A549 (cell line): Measurements from ENCODE around the gene DDIT3. TPM values are rescaled to one million over a fixed set of nuclear protein-coding genes. Genes with fewer than 3 reads are reported as not detected.

Source experiments
- ATAC-seq, 2 experiments: fragments of 200-7000 bp in 1 of 2; fragments of >200 bp in 1 of 2; cut with Nextera tagmentation in 1 of 2; cut with Tn5 transposase in 1 of 2; 3 replicates each; pipeline versions ENCODE4 v1.8.0 to v1.9.1; 2018 to 2020; ENCODE audit warnings: mild to moderate bottlenecking in 1 of 2, moderate library complexity in 1 of 2
- CTCF ChIA-PET: fragments of 300-600 bp; sonication (Branson Sonifier 250); formaldehyde crosslinking; extraction: SDS; loops from one replicate; lab custom pipeline; 2021; ENCODE audit warnings: antibody characterized with exemption, inconsistent platforms; lab: Yijun Ruan, JAX
- POLR2A ChIA-PET: fragments of 350-600 bp; formaldehyde crosslinking; extraction: SDS; loops from one replicate; lab custom pipeline; 2021; ENCODE audit warnings: antibody characterized with exemption, inconsistent platforms; lab: Yijun Ruan, JAX
- DNase-seq, 2 experiments: peaks; one replicate each; pipeline versions ENCODE4 v3.0.0 to v3.0.0-alpha.2; 2011 to 2016; ENCODE audit warnings: low read depth in 1 of 2, low spot score in 1 of 2
- FAIRE-seq: peaks from 2 replicates; lab custom pipeline; 2011; peaks lifted over from hg19 to GRCh38; lab: Jason Lieb, UNC
- H3K27ac ChIP-seq, 2 experiments: fragments of >200 bp; sonication (Bioruptor Twin); formaldehyde crosslinking; 3 replicates each; pipeline ENCODE4 v1.5.1; 2016 to 2017
- H3K4me1 ChIP-seq: fragments of >200 bp; sonication (Bioruptor Twin); formaldehyde crosslinking; 3 replicates; pipeline ENCODE4 v1.6.1; 2016
- H3K4me2 ChIP-seq: fragments of >200 bp; sonication (Bioruptor Twin); formaldehyde crosslinking; 3 replicates; pipeline ENCODE4 v1.6.1; 2016
- H3K4me3 ChIP-seq: fragments of >200 bp; sonication (Bioruptor Twin); formaldehyde crosslinking; 3 replicates; pipeline ENCODE4 v1.5.1; 2016
- H3K9me3 ChIP-seq: fragments of >200 bp; sonication (Bioruptor Twin); formaldehyde crosslinking; 3 replicates; pipeline ENCODE4 v1.6.1; 2016
- CTCF ChIP-seq: fragments of >200 bp; sonication (Bioruptor Twin); formaldehyde crosslinking; IDR thresholded peaks from 3 replicates; pipeline ENCODE4 v1.5.1; 2016
- FOSL2 ChIP-seq, 2 experiments: fragments of 450-650 bp in 1 of 2; fragments of >200 bp in 1 of 2; sonication (Bioruptor Twin) in 1 of 2; formaldehyde crosslinking; IDR thresholded peaks; 2 replicates each; pipeline versions ENCODE4 v1.5.0 to v1.6.1; 2016 to 2020; ENCODE audit warnings: mild to moderate bottlenecking in 1 of 2, moderate library complexity in 1 of 2
- HDAC2 ChIP-seq: fragments of 200-600 bp; sonication (generic); IDR thresholded peaks from 2 replicates; pipeline ENCODE4 v1.6.1; 2016
- HOXA7 ChIP-seq: fragments of 250-450 bp; sonication (Bioruptor Pico); IDR thresholded peaks from 2 replicates; pipeline ENCODE4 v1.5.0; 2020; ENCODE audit warnings: mild to moderate bottlenecking, moderate library complexity
- HOXB5 ChIP-seq: fragments of 250-450 bp; sonication (Bioruptor Pico); IDR thresholded peaks from 2 replicates; pipeline ENCODE4 v1.5.0; 2020; ENCODE audit warnings: mild to moderate bottlenecking, moderate library complexity
- JUNB ChIP-seq: fragments of >200 bp; sonication (Bioruptor Twin); formaldehyde crosslinking; IDR thresholded peaks from 2 replicates; pipeline ENCODE4 v1.6.1; 2016
- KDM1A ChIP-seq: fragments of 200-600 bp; sonication (generic); IDR thresholded peaks from 2 replicates; pipeline ENCODE4 v1.6.1; 2016; ENCODE audit warnings: low read depth, mild to moderate bottlenecking
- MAFK ChIP-seq: fragments of 450-650 bp; IDR thresholded peaks from 2 replicates; pipeline ENCODE4 v1.6.1; 2014; ENCODE audit not compliant: partially characterized antibody
- POLR2AphosphoS2 ChIP-seq: conservative IDR thresholded peaks from 2 replicates; pipeline ENCODE4 v1.6.1; 2012; ENCODE audit warnings: low read length, improper control_type of control experiment, inconsistent platforms
- RARB ChIP-seq: fragments of 250-450 bp; sonication (Bioruptor Pico); IDR thresholded peaks from 2 replicates; pipeline ENCODE4 v1.8.0; 2021; ENCODE audit warnings: mild to moderate bottlenecking, moderate library complexity
- ZFP36 ChIP-seq: fragments of 450-650 bp; IDR thresholded peaks from 2 replicates; pipeline ENCODE4 v1.6.1; 2014; ENCODE audit warnings: borderline replicate concordance; ENCODE audit not compliant: partially characterized antibody
- ZNF302 ChIP-seq: fragments of 250-450 bp; sonication (Bioruptor Pico); IDR thresholded peaks from 2 replicates; pipeline ENCODE4 v1.9.0; 2021; ENCODE audit warnings: inconsistent platforms, mild to moderate bottlenecking, moderate library complexity
- WGBS: methylation state at CpG from one replicate; pipeline ENCODE4 v1.1.6; 2017; ENCODE audit errors: missing lambda C conversion rate; 5-methylcytosine and 5-hydroxymethylcytosine counted together
- polyA plus RNA-seq, 4 experiments: library from polyadenylated mRNA; depleted of rRNA in 3 of 4; stranded (reverse); fragments of >200 nt; fragmentation: RNase III in 1 of 4; extraction: RNeasy Plus Mini Kit Qiagen cat#74134 plus additional on column Dnase treatment in 1 of 4; gene quantifications; 2 replicates in 3 of 4; 3 replicates in 1 of 4; pipeline ENCODE4 v1.2.3, GENCODE V29; 2011 to 2017
- TF ChIP-seq, protein P1 (sequence below): fragments of 250-450 bp; sonication (Bioruptor Pico); IDR thresholded peaks from 2 replicates; pipeline ENCODE4 v1.5.0; 2021; ENCODE audit warnings: mild to moderate bottlenecking, moderate library complexity, borderline replicate concordance
- TF ChIP-seq, protein P2 (sequence below): fragments of 200-600 bp; sonication (generic); IDR thresholded peaks from 2 replicates; pipeline ENCODE4 v1.6.1; 2016; ENCODE audit warnings: antibody characterized with exemption, mild to moderate bottlenecking, moderate library complexity
- TF ChIP-seq, protein P3 (sequence below): IDR thresholded peaks from 2 replicates; pipeline ENCODE4 v1.6.1; 2012
- TF ChIP-seq, protein P4 (sequence below): fragments of 250-450 bp; sonication (Bioruptor Pico); IDR thresholded peaks from 2 replicates; pipeline ENCODE4 v1.5.0; 2020; ENCODE audit warnings: low read depth, mild to moderate bottlenecking, moderate library complexity
- TF ChIP-seq, protein P5 (sequence below): fragments of >200 bp; sonication (Bioruptor Twin); formaldehyde crosslinking; IDR thresholded peaks from 2 replicates; pipeline ENCODE4 v1.6.1; 2016

Gene DDIT3
- polyA plus RNA-seq, 2 of the 4 experiments (the other 2 are of a cell fraction), result 16.0 to 93.0 TPM

DNA sequence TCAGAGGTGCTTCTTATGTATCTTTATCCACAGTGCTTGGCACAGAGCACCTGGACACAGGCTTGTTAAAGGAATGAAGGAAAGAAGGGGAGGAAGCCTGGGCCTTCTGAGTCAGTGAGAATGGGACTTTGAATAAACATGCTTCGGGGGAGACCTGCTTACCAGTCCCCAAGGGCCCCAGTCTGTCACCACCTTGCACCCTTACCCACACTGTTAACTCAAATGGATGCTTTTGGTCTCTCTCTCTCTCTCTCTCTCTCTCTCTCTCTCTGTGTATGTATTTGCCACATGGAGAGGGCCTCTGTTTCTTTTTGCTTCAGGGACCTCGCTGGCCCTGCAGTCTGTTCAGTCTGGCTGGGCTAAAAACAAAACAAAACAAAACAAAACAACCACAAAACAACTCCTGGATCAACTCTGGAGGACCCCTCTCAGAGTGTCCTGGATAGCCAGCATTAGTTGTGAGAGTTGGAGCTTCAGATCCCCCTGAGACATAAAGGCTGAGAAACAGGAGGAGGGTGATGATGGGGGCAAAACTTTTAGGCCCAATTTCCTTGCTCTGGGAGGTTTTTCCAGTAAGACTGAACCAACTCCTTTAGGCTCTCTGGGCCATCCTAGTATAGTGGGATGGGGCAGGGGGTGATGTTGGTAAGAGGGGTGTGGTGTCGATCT is 31.5 kb upstream of the DDIT3 start:
- FAIRE-seq, result no peak
- peak overlapping the region in 1 of 2 experiments; percentile 12; a peak in 1 of 6 replicates for H3K27ac ChIP-seq
- peaks cover 18% of the 10 kb centered on the region; the same call in 2 of the 3 replicates for H3K4me1 ChIP-seq
- TF ChIP-seq ZFP36 (no peak), POLR2AphosphoS2 (no peak), HOXB5 (no peak), FOSL2 (IDR thresholded peaks at IDR 0.05) (no peak), FOSL2 (CRISPR knock-in tag; IDR thresholded peaks at IDR 0.05) (no peak), HDAC2 (no peak), MAFK (no peak), JUNB (no peak), RARB (no peak), CTCF (no peak), KDM1A (no peak), HOXA7 (CRISPR knock-in tag) (no peak), ZNF302 (no peak)
- TF ChIP-seq, protein P1, sequence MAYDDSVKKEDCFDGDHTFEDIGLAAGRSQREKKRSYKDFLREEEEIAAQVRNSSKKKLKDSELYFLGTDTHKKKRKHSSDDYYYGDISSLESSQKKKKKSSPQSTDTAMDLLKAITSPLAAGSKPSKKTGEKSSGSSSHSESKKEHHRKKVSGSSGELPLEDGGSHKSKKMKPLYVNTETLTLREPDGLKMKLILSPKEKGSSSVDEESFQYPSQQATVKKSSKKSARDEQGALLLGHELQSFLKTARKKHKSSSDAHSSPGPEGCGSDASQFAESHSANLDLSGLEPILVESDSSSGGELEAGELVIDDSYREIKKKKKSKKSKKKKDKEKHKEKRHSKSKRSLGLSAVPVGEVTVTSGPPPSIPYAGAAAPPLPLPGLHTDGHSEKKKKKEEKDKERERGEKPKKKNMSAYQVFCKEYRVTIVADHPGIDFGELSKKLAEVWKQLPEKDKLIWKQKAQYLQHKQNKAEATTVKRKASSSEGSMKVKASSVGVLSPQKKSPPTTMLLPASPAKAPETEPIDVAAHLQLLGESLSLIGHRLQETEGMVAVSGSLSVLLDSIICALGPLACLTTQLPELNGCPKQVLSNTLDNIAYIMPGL (CRISPR knock-in tag), result no peak
- TF ChIP-seq, protein P2, sequence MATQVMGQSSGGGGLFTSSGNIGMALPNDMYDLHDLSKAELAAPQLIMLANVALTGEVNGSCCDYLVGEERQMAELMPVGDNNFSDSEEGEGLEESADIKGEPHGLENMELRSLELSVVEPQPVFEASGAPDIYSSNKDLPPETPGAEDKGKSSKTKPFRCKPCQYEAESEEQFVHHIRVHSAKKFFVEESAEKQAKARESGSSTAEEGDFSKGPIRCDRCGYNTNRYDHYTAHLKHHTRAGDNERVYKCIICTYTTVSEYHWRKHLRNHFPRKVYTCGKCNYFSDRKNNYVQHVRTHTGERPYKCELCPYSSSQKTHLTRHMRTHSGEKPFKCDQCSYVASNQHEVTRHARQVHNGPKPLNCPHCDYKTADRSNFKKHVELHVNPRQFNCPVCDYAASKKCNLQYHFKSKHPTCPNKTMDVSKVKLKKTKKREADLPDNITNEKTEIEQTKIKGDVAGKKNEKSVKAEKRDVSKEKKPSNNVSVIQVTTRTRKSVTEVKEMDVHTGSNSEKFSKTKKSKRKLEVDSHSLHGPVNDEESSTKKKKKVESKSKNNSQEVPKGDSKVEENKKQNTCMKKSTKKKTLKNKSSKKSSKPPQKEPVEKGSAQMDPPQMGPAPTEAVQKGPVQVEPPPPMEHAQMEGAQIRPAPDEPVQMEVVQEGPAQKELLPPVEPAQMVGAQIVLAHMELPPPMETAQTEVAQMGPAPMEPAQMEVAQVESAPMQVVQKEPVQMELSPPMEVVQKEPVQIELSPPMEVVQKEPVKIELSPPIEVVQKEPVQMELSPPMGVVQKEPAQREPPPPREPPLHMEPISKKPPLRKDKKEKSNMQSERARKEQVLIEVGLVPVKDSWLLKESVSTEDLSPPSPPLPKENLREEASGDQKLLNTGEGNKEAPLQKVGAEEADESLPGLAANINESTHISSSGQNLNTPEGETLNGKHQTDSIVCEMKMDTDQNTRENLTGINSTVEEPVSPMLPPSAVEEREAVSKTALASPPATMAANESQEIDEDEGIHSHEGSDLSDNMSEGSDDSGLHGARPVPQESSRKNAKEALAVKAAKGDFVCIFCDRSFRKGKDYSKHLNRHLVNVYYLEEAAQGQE, result no peak
- TF ChIP-seq, protein P3, sequence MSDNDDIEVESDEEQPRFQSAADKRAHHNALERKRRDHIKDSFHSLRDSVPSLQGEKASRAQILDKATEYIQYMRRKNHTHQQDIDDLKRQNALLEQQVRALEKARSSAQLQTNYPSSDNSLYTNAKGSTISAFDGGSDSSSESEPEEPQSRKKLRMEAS, result no peak
- TF ChIP-seq, protein P4, sequence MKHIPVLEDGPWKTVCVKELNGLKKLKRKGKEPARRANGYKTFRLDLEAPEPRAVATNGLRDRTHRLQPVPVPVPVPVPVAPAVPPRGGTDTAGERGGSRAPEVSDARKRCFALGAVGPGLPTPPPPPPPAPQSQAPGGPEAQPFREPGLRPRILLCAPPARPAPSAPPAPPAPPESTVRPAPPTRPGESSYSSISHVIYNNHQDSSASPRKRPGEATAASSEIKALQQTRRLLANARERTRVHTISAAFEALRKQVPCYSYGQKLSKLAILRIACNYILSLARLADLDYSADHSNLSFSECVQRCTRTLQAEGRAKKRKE (CRISPR knock-in tag), result no peak
- TF ChIP-seq, protein P5, sequence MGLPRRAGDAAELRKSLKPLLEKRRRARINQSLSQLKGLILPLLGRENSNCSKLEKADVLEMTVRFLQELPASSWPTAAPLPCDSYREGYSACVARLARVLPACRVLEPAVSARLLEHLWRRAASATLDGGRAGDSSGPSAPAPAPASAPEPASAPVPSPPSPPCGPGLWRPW, result no peak
- no peak overlapping the region for H3K4me2 ChIP-seq
- no peak for ATAC-seq
- ChIA-PET CTCF (interaction anchor here (0.7 to 4.8 kb wide), 4 partner anchors 22 to 185 kb away, joined by 3 to 18 read pairs (median 4); no protein-coding TSS in a partner anchor), POLR2A (no interaction called here)
- no peak for DNase-seq
- WGBS, result 55% methylated on average over 3 of the region's 3 CpGs
- no peak overlapping the region for H3K4me3 ChIP-seq
- no peaks in the 10 kb centered on the region for H3K9me3 ChIP-seq
